Choroid plexus epithelial cell (primary cell): Measurements from ENCODE around the gene XPR1.

Experiments
- DNase-seq: peaks from one replicate; pipeline ENCODE4 v3.0.0-alpha.2; 2010; ENCODE audit warnings: low read depth
- H3K4me3 ChIP-seq: 2 replicates; pipeline ENCODE4 v1.5.1; 2011; ENCODE audit warnings: low read depth, mild to moderate bottlenecking, control low read depth, low read length, moderate library complexity
- CTCF ChIP-seq: conservative IDR thresholded peaks from 2 replicates; pipeline ENCODE4 v1.5.1; 2011; ENCODE audit warnings: low read depth, mild to moderate bottlenecking, control low read depth, inconsistent platforms, low read length, moderate library complexity

The XPR1 gene

GRCh38 chr1:180632326-180633056, 669 bp downstream of the XPR1 start:
- H3K4me3 ChIP-seq: peak overlapping the region; percentile 95
- TF ChIP-seq CTCF: peak; percentile 29
- no peak for DNase-seq

GRCh38 chr1:180633057-180634056, 1.5 kb downstream of the XPR1 start:
- DNase-seq: peak; percentile 61
- H3K4me3 ChIP-seq: peak overlapping the region; percentile 95
- TF ChIP-seq CTCF: no peak

GRCh38 chr1:180636138-180636537, 4.3 kb downstream of the XPR1 start:
- TF ChIP-seq CTCF: peak; percentile 39
- H3K4me3 ChIP-seq: no peak overlapping the region
- peak; percentile 67 for DNase-seq

- H3K4me3 ChIP-seq: no peak overlapping the region
- DNase-seq: no peak
- TF ChIP-seq CTCF: no peak
These were observed 8.0 kb downstream of the XPR1 start for GRCh38 chr1:180639871-180640270.

GRCh38 chr1:180640531-180640949, 8.7 kb downstream of the XPR1 start:
- no peak overlapping the region for H3K4me3 ChIP-seq
- no peak for TF ChIP-seq CTCF
- DNase-seq: no peak

- no peak overlapping the region for H3K4me3 ChIP-seq
- TF ChIP-seq CTCF: no peak
- no peak for DNase-seq
These were observed 9.8 kb downstream of the XPR1 start for GRCh38 chr1:180641662-180642061.
